Measurements from ENCODE around the gene PTCD2. TPM values are rescaled to one million over a fixed set of nuclear protein-coding genes. Genes with fewer than 3 reads are reported as not detected.
"Not testable (repeated sequence)": the region's sequence is repeated elsewhere in the genome, so short reads cannot be mapped to it uniquely, and the experiment has no call there.

The PTCD2 gene
- total RNA-seq, 2 donors from 2014 or later: 9.5 to 13.4 TPM

DNA sequence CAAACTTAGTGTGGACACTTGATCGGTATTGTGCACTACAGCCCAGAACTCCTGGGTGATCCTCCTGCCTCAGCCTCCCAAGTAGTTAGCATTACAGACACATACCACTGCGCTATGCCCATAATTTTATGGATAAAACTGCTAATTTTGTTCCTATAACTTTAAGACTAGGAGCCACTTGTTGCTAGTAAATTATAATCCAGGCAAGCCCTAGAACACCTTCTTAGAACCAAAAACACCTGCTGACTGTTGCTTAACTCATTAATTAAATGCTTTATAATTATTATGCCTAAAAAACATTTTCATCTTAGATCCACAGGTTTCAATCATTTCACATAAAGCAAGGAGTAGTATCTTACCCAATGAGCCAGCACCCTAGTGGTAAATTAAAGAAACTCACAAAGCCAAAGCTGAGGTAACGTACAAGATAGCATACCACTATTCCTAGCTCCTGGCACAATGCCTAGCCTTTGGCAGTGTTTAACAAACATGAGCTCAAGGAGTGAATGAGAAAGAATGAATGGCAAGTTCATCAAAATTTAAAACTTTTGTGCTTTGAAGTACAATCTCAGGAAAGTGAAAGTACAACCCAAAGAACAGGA, 5.5 kb upstream of the PTCD2 start:
- H3K9me3 Mint-ChIP-seq: no peaks in the 10 kb centered on the region

GRCh38 chr5:72319435-72319975, 668 bp upstream of the PTCD2 start:
- not testable (repeated sequence) for DNase-seq
- WGBS, 2 experiments (ENCODE audit: insufficient coverage in 1 of 2, insufficient read length in 1 of 2): 1 to 10% methylated on average over 12 to 28 of the region's 28 CpGs
- peak overlapping the region; percentile 99 for H3K27ac Mint-ChIP-seq

More for the DNA sequence above, 5.5 kb upstream of the PTCD2 start:
- no peaks in the 10 kb centered on the region for H3K9me3 ChIP-seq (ENCODE audit: control insufficient read depth, low read length)
- H3K27ac ChIP-seq (ENCODE audit: low read depth, low read length): no peak overlapping the region
- peak; percentile 62 for TF ChIP-seq CTCF (conservative IDR thresholded peaks at IDR 0.05)
- H3K36me3 ChIP-seq (ENCODE audit: control insufficient read depth, insufficient read depth, low read length): peaks cover 41% of the 10 kb centered on the region
- H3K4me3 ChIP-seq (ENCODE audit: low read length): no peak overlapping the region
- H3K36me3 Mint-ChIP-seq (ENCODE audit: low read depth): peaks cover 37% of the 10 kb centered on the region
- H3K4me1 ChIP-seq (ENCODE audit: control insufficient read depth, insufficient read depth, low read length): no peaks in the 10 kb centered on the region
- H3K4me1 Mint-ChIP-seq: no peaks in the 10 kb centered on the region
- H3K27me3 Mint-ChIP-seq (ENCODE audit: insufficient read depth): no peaks in the 10 kb centered on the region
- no peak overlapping the region for H3K9ac ChIP-seq (ENCODE audit: extremely low read depth, low read length, poor library complexity, severe bottlenecking)
- 95 to 100% methylated on average over 2 to 3 of the region's 3 CpGs for WGBS, 2 experiments (ENCODE audit: insufficient coverage in 1 of 2, insufficient read length in 1 of 2)
- H3K27ac Mint-ChIP-seq: no peak overlapping the region
- no peaks in the 10 kb centered on the region for H3K27me3 ChIP-seq (ENCODE audit: control insufficient read depth, insufficient read depth, low read length, poor library complexity, severe bottlenecking)
- no peak overlapping the region for H3K4me3 Mint-ChIP-seq
- DNase-seq: no peak

GRCh38 chr5:72324189-72324825, 4.1 kb downstream of the PTCD2 start:
- 91 to 95% methylated on average over 3 to 5 of the region's 5 CpGs for WGBS, 2 experiments (ENCODE audit: insufficient coverage in 1 of 2, insufficient read length in 1 of 2)
- Mint-ChIP-seq H3K9me3 (no peaks in the 10 kb centered on the region), H3K27me3 (ENCODE audit: insufficient read depth) (no peaks in the 10 kb centered on the region), H3K4me1 (no peaks in the 10 kb centered on the region), H3K36me3 (ENCODE audit: low read depth) (peaks cover 30% of the 10 kb centered on the region), H3K27ac (no peak overlapping the region), H3K4me3 (no peak overlapping the region)
- no peak for TF ChIP-seq CTCF (conservative IDR thresholded peaks at IDR 0.05)
- DNase-seq: no peak
- no peak overlapping the region for H3K4me3 ChIP-seq (ENCODE audit: low read length)
- H3K4me1 ChIP-seq (ENCODE audit: control insufficient read depth, insufficient read depth, low read length): no peaks in the 10 kb centered on the region
- H3K9ac ChIP-seq (ENCODE audit: extremely low read depth, low read length, poor library complexity, severe bottlenecking): no peak overlapping the region
- H3K27me3 ChIP-seq (ENCODE audit: control insufficient read depth, insufficient read depth, low read length, poor library complexity, severe bottlenecking): no peaks in the 10 kb centered on the region
- H3K9me3 ChIP-seq (ENCODE audit: control insufficient read depth, low read length): no peaks in the 10 kb centered on the region
- no peak overlapping the region for H3K27ac ChIP-seq (ENCODE audit: low read depth, low read length)
- H3K36me3 ChIP-seq (ENCODE audit: control insufficient read depth, insufficient read depth, low read length): peaks cover 17% of the 10 kb centered on the region

More at GRCh38 chr5:72319435-72319975, 668 bp upstream of the PTCD2 start:
- not testable (repeated sequence) for H3K9me3 Mint-ChIP-seq; H3K4me1 Mint-ChIP-seq; H3K4me1 ChIP-seq (ENCODE audit: control insufficient read depth, insufficient read depth, low read length); H3K27me3 Mint-ChIP-seq (ENCODE audit: insufficient read depth); H3K36me3 ChIP-seq (ENCODE audit: control insufficient read depth, insufficient read depth, low read length); H3K27me3 ChIP-seq (ENCODE audit: control insufficient read depth, insufficient read depth, low read length, poor library complexity, severe bottlenecking); H3K9me3 ChIP-seq (ENCODE audit: control insufficient read depth, low read length)
- H3K27ac ChIP-seq (ENCODE audit: low read depth, low read length): peak overlapping the region; percentile 22
- H3K36me3 Mint-ChIP-seq (ENCODE audit: low read depth): peaks cover 22% of the 10 kb centered on the region
- peak overlapping the region; percentile 100 for H3K4me3 Mint-ChIP-seq
- peak overlapping the region; percentile 90 for H3K9ac ChIP-seq (ENCODE audit: extremely low read depth, low read length, poor library complexity, severe bottlenecking)
- peak overlapping the region; percentile 95 for H3K4me3 ChIP-seq (ENCODE audit: low read length)

All from endodermal cell (in vitro differentiated cells).